ENCODE measurements around the gene SSPN.

DNA sequence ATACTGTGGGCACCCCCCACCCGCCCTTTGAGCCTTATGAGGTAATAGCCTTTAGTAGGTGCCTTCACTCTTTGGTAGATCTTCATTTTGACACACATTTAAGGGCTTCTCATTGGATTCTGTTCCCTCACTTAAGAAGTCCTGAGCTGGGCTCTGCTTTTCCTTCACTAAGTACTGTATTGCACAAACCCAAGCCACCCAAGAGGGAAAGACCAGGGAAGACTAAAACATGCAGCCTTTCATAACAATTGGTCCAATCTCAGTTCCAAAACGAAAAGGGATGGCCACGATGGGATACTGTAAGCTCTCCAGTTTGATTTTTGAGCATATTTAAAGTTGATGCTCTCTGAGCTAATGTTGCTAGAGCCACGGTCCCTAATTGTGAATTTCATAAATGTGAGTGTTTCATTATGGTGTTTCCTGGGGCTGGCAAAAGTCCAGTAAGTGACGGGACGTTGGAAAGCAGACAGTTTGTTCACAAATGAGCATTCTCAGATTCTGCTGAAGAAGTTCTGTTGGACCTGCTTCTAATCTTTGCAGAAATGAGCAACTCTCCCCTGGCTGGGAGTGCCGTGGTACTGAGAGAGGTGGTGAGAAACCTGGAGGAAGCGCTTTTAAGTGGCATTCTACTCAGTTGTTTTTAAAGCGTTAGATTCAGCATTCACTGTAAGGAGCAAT, 9.4 kb downstream of the SSPN start:
- TF ChIP-seq SUZ12 (IDR thresholded peaks at IDR 0.05; ENCODE audit: extremely low read depth, insufficient read depth, insufficient read length) (no peak), ZNF274 (IDR thresholded peaks at IDR 0.05; ENCODE audit: low read depth, low read length) (no peak), YY1 (IDR thresholded peaks at IDR 0.05; ENCODE audit: insufficient read depth, insufficient read length) (no peak)
